ENCODE data around the gene RIN1. TPM values are rescaled to one million over a fixed set of nuclear protein-coding genes. Genes with fewer than 3 reads are reported as not detected.
A peak's percentile ranks its signal among the peaks of the same experiment; 100 is the strongest.
"Not testable (repeated sequence)": the region's sequence is repeated elsewhere in the genome, so short reads cannot be mapped to it uniquely, and the experiment has no call there.

RIN1 gene
- total RNA-seq, 1 donor from 2014 or later: 4.8 TPM

- no peak for DNase-seq
Observed at GRCh38 chr11:66317723-66318599, 18.3 kb downstream of the RIN1 start.

- peak; percentile 10 for DNase-seq
Observed at GRCh38 chr11:66317322-66317722, 18.9 kb downstream of the RIN1 start.

GRCh38 chr11:66316849-66317251, 19.4 kb downstream of the RIN1 start, which contains the start of gene CD248:
Gene CD248 (minus strand): TSS chr11:66317044. CDS start chr11:66317027, 17 bp downstream.
- peak; percentile 22 for DNase-seq

DNA sequence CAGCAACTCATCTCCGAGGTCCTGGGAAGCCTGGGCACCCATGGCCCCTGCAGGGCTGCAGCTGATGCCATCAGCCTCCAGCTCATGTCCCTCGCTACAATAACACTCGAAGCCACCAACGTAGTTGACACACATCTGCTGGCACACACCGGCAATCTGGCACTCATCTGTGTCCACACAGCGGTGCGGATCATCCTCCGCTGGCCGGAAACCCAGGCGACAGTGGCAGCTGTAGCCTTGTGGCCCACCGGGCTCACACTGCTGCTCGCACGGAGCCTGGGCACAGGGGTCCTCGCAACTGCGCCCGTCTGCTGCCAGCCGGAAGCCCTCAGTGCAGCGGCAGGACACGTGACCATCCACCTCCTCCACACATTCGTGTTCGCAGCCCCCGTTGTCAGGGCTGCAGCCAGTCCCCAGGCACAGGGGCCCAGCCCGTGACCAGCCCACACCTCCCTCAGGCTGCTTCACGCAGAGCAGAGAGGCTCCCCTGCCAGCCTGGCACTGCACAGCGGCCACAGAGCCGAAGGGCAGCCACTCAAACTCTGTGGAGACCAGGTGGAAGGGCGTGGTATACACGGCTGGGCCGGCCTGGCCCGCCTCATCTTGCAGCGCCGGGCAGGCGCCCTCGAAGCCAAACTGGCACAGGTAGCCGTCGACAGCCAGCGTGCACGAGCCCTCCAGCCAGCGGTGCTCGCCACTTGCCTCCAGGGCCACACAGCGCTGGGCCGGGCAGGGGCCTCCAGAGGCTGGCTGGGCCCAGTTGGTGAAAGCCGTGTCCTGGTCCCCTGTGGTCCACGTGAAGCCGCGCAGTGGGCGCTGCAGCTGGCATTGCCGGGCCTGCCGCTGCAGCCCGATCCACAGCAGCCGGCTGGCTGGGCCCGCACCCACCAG, 20.1 kb downstream of the RIN1 start:
- no peak for DNase-seq

DNA sequence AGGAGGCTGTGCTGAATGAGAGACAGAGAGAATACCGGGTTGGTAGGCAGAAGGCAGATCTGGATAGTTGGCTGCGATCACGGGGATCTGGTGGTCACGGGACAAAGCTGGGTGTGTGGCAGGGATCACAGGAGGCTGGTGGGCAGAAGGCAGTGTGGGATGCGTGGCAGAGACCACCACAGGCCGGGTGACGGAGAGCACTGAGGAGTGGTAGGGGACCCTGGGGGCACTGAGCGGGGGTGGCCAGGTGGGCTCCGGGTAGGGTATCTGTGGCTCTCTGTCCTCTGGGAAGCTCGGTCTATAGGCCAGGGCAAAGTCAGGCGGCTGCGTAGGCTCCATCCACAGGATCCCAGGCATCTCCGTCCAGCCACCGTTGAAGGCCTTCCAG, 20.7 kb downstream of the RIN1 start:
- DNase-seq: no peak

GRCh38 chr11:66314561-66315497, 21.4 kb downstream of the RIN1 start:
- DNase-seq: no peak

DNA sequence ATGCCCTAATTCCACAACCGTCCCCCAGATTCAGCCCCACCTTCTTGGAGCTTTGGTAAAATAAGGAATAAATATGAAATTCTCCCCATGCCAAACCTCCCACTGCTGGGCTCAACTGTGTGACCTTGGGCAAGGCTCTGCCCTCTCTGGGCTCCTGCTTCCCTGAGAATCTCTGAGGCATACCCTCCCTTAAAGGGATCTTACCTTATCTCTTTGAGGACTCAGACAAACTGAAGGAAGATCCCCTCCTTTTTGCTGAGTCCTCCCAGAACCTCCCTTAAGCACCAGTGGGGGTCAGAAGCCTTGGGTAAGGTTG, 22.1 kb downstream of the RIN1 start:
- no peak for DNase-seq

DNA sequence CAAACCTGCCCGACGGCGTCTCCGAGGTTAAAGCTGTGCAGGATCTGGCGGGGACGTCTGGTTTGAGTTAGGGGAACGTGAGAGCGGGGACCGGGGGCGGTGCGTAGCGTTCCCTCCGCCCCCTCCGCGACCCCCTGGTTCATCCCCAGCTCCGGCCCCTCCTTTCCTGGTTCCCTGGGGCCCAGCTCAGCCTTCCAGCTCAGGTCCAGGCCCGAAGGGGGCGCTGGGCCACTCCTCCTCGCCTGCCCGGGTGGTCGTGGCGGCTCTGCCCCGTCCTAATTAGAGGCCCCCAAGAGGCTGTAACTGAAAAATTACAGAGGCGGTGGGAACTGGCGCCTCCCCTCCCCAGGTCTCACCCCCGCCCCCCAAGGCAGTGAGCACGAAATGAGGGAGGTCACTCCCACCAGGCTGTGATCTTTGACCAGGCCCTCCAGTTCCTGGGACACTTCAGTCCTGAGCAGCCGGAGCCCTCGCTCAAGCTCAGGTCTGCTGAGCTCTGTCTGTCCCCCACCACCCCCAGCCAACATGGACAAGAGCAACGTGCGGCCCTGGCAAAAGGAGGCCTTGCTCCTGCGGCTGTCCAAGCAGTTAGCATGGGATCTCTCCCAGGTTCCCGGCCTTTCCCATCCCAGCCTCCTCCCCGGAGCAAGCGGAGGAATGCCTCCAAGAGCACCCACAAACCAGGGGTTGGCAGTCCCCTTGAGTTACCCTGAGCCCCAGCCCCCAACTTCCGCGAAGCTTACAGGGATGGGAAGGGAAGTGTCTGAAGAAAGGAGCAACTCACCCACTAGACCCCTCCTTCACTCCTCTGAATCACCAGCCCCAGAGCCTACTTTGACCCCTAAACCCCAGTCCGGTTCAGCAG, 22.7 kb downstream of the RIN1 start:
- DNase-seq: no peak

DNA sequence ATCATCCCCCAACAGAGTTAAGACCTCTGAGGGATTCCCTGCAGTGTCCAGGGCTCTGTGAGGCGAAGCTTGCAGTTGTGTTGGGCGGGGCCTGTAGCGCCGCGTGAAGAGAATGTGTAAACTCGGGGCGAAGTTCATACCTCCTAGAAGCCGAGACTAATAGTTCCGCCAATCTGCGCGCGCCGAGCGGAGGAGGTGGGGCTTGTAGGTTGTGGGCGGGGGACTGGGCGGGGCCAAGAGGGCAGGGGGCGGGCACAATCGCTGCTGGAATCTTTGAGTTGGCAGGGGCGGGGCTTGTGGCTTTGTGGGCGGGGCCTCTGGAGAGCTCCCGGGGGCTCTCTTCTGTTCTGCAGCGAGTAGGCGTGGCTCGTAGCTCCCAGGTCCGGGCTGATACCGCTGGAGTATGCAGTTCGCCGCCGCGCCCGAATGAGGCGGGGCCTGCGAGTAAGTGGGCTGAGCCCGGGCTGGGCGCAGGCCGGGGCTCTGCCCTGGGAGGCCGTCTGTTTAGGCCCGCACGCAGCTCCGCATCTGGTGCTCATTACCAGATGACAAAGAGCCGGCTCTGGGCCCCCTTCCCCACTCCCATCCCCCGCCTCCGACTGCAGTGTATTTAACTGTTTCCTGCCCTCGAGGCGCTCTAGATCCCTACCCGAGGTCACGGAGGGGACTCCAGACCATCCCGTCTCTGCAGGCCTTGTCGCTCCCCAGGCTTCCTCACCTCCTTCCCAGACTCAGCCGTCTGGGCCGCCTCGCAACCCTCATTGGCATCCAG, 23.5 kb downstream of the RIN1 start:
- DNase-seq: peak; percentile 96

GRCh38 chr11:66311965-66312548, 24.2 kb downstream of the RIN1 start:
- peak; percentile 92 for DNase-seq

- no peak for DNase-seq
Observed at GRCh38 chr11:66311470-66311964, 24.7 kb downstream of the RIN1 start.

DNA sequence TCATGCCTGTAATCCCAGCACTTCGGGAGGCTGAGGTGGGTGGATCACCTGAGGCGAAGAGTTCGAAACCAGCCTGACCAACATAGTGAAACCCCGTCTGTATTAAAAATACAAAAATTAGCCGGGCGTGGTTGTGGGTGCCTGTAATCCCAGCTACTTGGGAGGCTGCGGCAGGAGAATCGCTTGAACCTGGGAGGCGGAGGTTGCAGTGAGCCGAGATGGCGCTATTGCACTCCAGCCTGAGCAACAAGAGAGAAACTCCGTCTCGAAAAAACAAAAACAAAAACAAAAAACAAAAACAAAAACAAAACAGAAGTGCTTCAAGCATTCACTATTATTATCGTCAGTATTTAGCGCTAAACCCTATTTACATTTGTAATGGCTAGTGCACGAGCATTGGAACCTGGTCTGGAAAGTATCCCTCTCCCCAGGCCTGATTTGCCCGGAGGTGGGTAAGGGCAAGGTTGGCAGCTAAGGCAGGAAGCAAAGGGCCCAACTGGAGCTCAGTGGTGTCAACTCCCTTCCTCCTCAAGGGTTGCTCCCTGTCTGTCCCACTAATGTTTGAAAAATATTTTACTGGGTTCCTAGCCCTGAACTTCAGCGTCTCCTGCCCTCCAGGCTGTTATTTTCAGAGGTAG, 25.3 kb downstream of the RIN1 start:
- not testable (repeated sequence) for DNase-seq

DNA sequence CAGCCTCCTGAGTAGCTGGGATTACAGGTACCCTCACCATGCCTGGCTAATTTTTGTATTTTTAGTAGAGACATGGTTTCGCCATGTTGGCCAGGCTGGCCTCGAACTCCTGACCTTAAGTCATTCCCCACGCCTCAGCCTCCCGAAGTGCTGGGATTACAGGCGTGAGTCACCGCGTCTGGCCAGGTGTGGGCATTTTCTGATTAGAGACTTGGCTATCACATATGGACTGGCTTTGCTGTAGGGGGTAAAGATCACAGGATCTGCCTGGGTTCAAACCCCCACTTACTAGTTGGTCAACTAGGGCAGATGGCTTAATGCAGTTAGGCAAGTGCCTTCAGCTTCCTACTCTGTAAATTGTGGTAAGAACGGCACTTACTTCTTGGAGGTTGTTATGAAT, 25.9 kb downstream of the RIN1 start:
- DNase-seq: no peak

GRCh38 chr11:66309475-66309874, 26.8 kb downstream of the RIN1 start:
- no peak for DNase-seq

GRCh38 chr11:66302656-66303055, 33.6 kb downstream of the RIN1 start:
- DNase-seq: no peak

- DNase-seq: no peak
Observed at GRCh38 chr11:66299186-66299585, 37.0 kb downstream of the RIN1 start.

- DNase-seq: no peak
Observed at GRCh38 chr11:66297610-66298009, 38.6 kb downstream of the RIN1 start.

- DNase-seq: no peak
Observed at GRCh38 chr11:66294626-66295620, 41.3 kb downstream of the RIN1 start.

Measured in dermis blood vessel endothelial cell (primary cell).